Stimulated activated naive CD8-positive, alpha-beta T cell treated with anti-CD3 and anti-CD28 coated beads, Interleukin-15, amount 100 ng/mL, for 72 hours (primary cell): ENCODE data around the gene SIK1.
"Not testable (repeated sequence)": the region's sequence is repeated elsewhere in the genome, so short reads cannot be mapped to it uniquely, and the experiment has no call there.

Source experiments
- ATAC-seq: fragments of 150-1000 bp; cut with Tn5 transposase; 2 replicates; pipeline ENCODE4 v1.10.0; 2021; ENCODE audit warnings: mild to moderate bottlenecking, moderate library complexity
- DNase-seq, 2 donors: peaks; one replicate each; pipeline ENCODE4 v3.0.0; 2021 to 2022
- H3K27ac Mint-ChIP-seq, 2 donors: one replicate each; pipeline ENCODE4 v1.8.0; 2022; ENCODE audit warnings: mild to moderate bottlenecking in 2 of 2, mixed read lengths in 2 of 2, moderate library complexity in 2 of 2
- H3K27me3 Mint-ChIP-seq: one replicate; pipeline ENCODE4 v1.8.0; 2022; ENCODE audit warnings: mixed read lengths
- H3K4me1 Mint-ChIP-seq: one replicate; pipeline ENCODE4 v1.8.0; 2022; ENCODE audit warnings: mild to moderate bottlenecking, mixed read lengths
- H3K4me3 Mint-ChIP-seq, 2 donors: one replicate each; pipeline ENCODE4 v1.8.0; 2022; ENCODE audit warnings: mild to moderate bottlenecking in 2 of 2, mixed read lengths in 2 of 2, moderate library complexity in 1 of 2
- H3K9me3 Mint-ChIP-seq, 2 donors: one replicate each; pipeline ENCODE4 v1.8.0; 2022; ENCODE audit warnings: mixed read lengths in 2 of 2

SIK1 gene

GRCh38 chr21:43426404-43427241 is at the start of gene SIK1:
TSS of gene SIK1 (minus strand) at chr21:43427131. CDS start at chr21:43426178, 953 bp downstream.
- ATAC-seq: peak; percentile 35
- not testable (repeated sequence) for H3K9me3 Mint-ChIP-seq, H3K4me1 Mint-ChIP-seq, H3K4me3 Mint-ChIP-seq, H3K27me3 Mint-ChIP-seq, H3K27ac Mint-ChIP-seq, DNase-seq

- H3K9me3 Mint-ChIP-seq, H3K27me3 Mint-ChIP-seq, ATAC-seq, H3K4me1 Mint-ChIP-seq, H3K27ac Mint-ChIP-seq, H3K4me3 Mint-ChIP-seq, DNase-seq: not testable (repeated sequence)
These were observed 44.8 kb upstream of the SIK1 start for GRCh38 chr21:43471597-43472242.

GRCh38 chr21:43469719-43470458 is 43.0 kb upstream of the SIK1 start:
- not testable (repeated sequence) for H3K9me3 Mint-ChIP-seq, DNase-seq, H3K4me3 Mint-ChIP-seq, ATAC-seq, H3K4me1 Mint-ChIP-seq, H3K27me3 Mint-ChIP-seq, H3K27ac Mint-ChIP-seq

GRCh38 chr21:43467785-43468184 is 40.9 kb upstream of the SIK1 start:
- Mint-ChIP-seq H3K27me3 (no peaks in the 10 kb centered on the region), H3K9me3 (peaks cover 0 to 6% of the 10 kb centered on the region in 2 donors), H3K4me1 (peaks cover 6% of the 10 kb centered on the region), H3K4me3 (peak overlapping the region in 1 of 2 donors; percentile 35), H3K27ac (peak overlapping the region in 1 of 2 donors; percentile 98)
- peak in 1 of 2 donors; percentile 9 for DNase-seq
- ATAC-seq: no peak

GRCh38 chr21:43465159-43465558 is 38.2 kb upstream of the SIK1 start:
- not testable (repeated sequence) for H3K27me3 Mint-ChIP-seq, DNase-seq, H3K4me1 Mint-ChIP-seq, H3K27ac Mint-ChIP-seq, ATAC-seq, H3K4me3 Mint-ChIP-seq, H3K9me3 Mint-ChIP-seq

- not testable (repeated sequence) for H3K27ac Mint-ChIP-seq, DNase-seq, H3K9me3 Mint-ChIP-seq, H3K4me3 Mint-ChIP-seq, H3K27me3 Mint-ChIP-seq, H3K4me1 Mint-ChIP-seq, ATAC-seq
These were observed 36.7 kb upstream of the SIK1 start for GRCh38 chr21:43463498-43464261.

GRCh38 chr21:43462932-43463331 is 36.0 kb upstream of the SIK1 start:
- not testable (repeated sequence) for H3K27ac Mint-ChIP-seq, H3K4me3 Mint-ChIP-seq

GRCh38 chr21:43460475-43460874 is 33.5 kb upstream of the SIK1 start:
- not testable (repeated sequence) for DNase-seq, H3K9me3 Mint-ChIP-seq, H3K27me3 Mint-ChIP-seq, H3K27ac Mint-ChIP-seq, H3K4me3 Mint-ChIP-seq, H3K4me1 Mint-ChIP-seq, ATAC-seq

More at GRCh38 chr21:43462932-43463331, 36.0 kb upstream of the SIK1 start:
- H3K9me3 Mint-ChIP-seq, DNase-seq, H3K4me1 Mint-ChIP-seq, H3K27me3 Mint-ChIP-seq, ATAC-seq: not testable (repeated sequence)

GRCh38 chr21:43458995-43459394 is 32.1 kb upstream of the SIK1 start:
- not testable (repeated sequence) for ATAC-seq, H3K27me3 Mint-ChIP-seq, DNase-seq, H3K4me1 Mint-ChIP-seq, H3K27ac Mint-ChIP-seq, H3K4me3 Mint-ChIP-seq, H3K9me3 Mint-ChIP-seq

GRCh38 chr21:43456616-43457314 is 29.8 kb upstream of the SIK1 start:
- H3K4me3 Mint-ChIP-seq, H3K27me3 Mint-ChIP-seq, H3K27ac Mint-ChIP-seq, H3K4me1 Mint-ChIP-seq, DNase-seq, H3K9me3 Mint-ChIP-seq: not testable (repeated sequence)
- ATAC-seq: peak; percentile 73

- not testable (repeated sequence) for H3K27me3 Mint-ChIP-seq, H3K27ac Mint-ChIP-seq, ATAC-seq, H3K9me3 Mint-ChIP-seq, DNase-seq, H3K4me1 Mint-ChIP-seq, H3K4me3 Mint-ChIP-seq
These were observed 28.8 kb upstream of the SIK1 start for GRCh38 chr21:43455717-43456116.

GRCh38 chr21:43454176-43454575 is 27.2 kb upstream of the SIK1 start:
- not testable (repeated sequence) for H3K27me3 Mint-ChIP-seq, H3K27ac Mint-ChIP-seq, H3K4me1 Mint-ChIP-seq, DNase-seq, H3K9me3 Mint-ChIP-seq, H3K4me3 Mint-ChIP-seq, ATAC-seq

- not testable (repeated sequence) for H3K27me3 Mint-ChIP-seq, H3K27ac Mint-ChIP-seq, H3K9me3 Mint-ChIP-seq, H3K4me1 Mint-ChIP-seq, DNase-seq, H3K4me3 Mint-ChIP-seq, ATAC-seq
These were observed 24.9 kb upstream of the SIK1 start for GRCh38 chr21:43451850-43452249.

GRCh38 chr21:43450287-43450686 is 23.4 kb upstream of the SIK1 start:
- DNase-seq, ATAC-seq, H3K27ac Mint-ChIP-seq: not testable (repeated sequence)

More at GRCh38 chr21:43450287-43450686, 23.4 kb upstream of the SIK1 start:
- H3K4me3 Mint-ChIP-seq, H3K9me3 Mint-ChIP-seq, H3K4me1 Mint-ChIP-seq, H3K27me3 Mint-ChIP-seq: not testable (repeated sequence)
